ENCODE results near the gene TDRD15.

DNA sequence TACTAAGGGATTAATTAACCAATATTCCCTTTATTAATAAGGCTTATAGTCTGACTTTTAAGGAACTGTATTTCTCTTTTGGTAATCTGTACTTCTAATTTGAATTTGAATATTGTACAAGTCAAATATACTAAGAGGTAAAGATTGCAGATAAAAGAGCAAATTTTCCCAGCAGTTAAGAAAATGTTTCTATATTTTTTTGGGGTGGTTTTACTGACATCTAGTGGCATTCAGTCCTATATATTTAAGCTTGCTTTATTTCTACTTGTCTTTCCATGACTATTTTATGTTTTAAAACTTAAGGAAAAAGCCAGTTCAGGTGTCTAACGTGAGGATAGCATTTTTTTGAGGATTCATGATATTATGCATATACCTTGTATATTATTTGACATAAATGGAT, 41.6 kb downstream of the TDRD15 start:
- TF ChIP-seq CTCF (IDR thresholded peaks at IDR 0.05) (no peak), POLR2AphosphoS5 (IDR thresholded peaks at IDR 0.05) (no peak)
